Ishikawa (cell line): Measurements from ENCODE around the gene SUPT20H.

Experiments
- CEBPB ChIP-seq: IDR thresholded peaks from 2 replicates; pipeline ENCODE4 v1.6.1; 2012
- CREB1 ChIP-seq: IDR thresholded peaks from 2 replicates; pipeline ENCODE4 v1.6.1; 2012; ENCODE audit warnings: low read depth
- EGR1 ChIP-seq: IDR thresholded peaks from 2 replicates; pipeline ENCODE4 v1.6.1; 2012
- EP300 ChIP-seq: IDR thresholded peaks from 2 replicates; pipeline ENCODE4 v1.6.1; 2012; ENCODE audit warnings: borderline replicate concordance
- FOXM1 ChIP-seq: IDR thresholded peaks from 2 replicates; pipeline ENCODE4 v1.6.1; 2012; ENCODE audit warnings: low read depth, borderline replicate concordance
- MAX ChIP-seq: IDR thresholded peaks from 2 replicates; pipeline ENCODE4 v1.6.1; 2012
- NFIC ChIP-seq: IDR thresholded peaks from 2 replicates; pipeline ENCODE4 v1.6.1; 2012
- RAD21 ChIP-seq: IDR thresholded peaks from 2 replicates; pipeline ENCODE4 v1.6.1; 2012; ENCODE audit warnings: low read depth
- TAF1 ChIP-seq: IDR thresholded peaks from 2 replicates; pipeline ENCODE4 v1.6.1; 2012; ENCODE audit warnings: low read depth, mild to moderate bottlenecking
- TCF12 ChIP-seq: IDR thresholded peaks from 2 replicates; pipeline ENCODE4 v1.6.1; 2012; ENCODE audit warnings: low read depth
- TEAD4 ChIP-seq: IDR thresholded peaks from 2 replicates; pipeline ENCODE4 v1.6.1; 2012
- YY1 ChIP-seq: IDR thresholded peaks from 2 replicates; pipeline ENCODE4 v1.6.1; 2012; ENCODE audit warnings: low read depth
- ZBTB7A ChIP-seq: IDR thresholded peaks from 2 replicates; pipeline ENCODE4 v1.6.1; 2012; ENCODE audit warnings: low read depth
- TF ChIP-seq, protein P1 (sequence below): IDR thresholded peaks from 2 replicates; pipeline ENCODE4 v1.6.1; 2012
- TF ChIP-seq, protein P2 (sequence below): IDR thresholded peaks from 2 replicates; pipeline ENCODE4 v1.6.1; 2012; ENCODE audit warnings: low read depth, mild to moderate bottlenecking

The SUPT20H gene

GRCh38 chr13:37106642-37107041, 47.2 kb upstream of the SUPT20H start:
- no peak for TF ChIP-seq EGR1
- TF ChIP-seq TAF1 = no peak
- TF ChIP-seq, protein P1, sequence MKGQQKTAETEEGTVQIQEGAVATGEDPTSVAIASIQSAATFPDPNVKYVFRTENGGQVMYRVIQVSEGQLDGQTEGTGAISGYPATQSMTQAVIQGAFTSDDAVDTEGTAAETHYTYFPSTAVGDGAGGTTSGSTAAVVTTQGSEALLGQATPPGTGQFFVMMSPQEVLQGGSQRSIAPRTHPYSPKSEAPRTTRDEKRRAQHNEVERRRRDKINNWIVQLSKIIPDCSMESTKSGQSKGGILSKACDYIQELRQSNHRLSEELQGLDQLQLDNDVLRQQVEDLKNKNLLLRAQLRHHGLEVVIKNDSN = no peak
- no peak for TF ChIP-seq FOXM1
- no peak for TF ChIP-seq CREB1
- TF ChIP-seq YY1 = no peak
- TF ChIP-seq ZBTB7A = no peak
- TF ChIP-seq NFIC = no peak
- TF ChIP-seq RAD21 = no peak

- TF ChIP-seq MAX (no peak), CEBPB (no peak), RAD21 (no peak), TAF1 (no peak), EGR1 (no peak), TCF12 (no peak), NFIC (no peak), FOXM1 (no peak), EP300 (no peak), TEAD4 (no peak), ZBTB7A (no peak), YY1 (no peak), CREB1 (no peak)
- TF ChIP-seq, protein P1 = no peak
- TF ChIP-seq, protein P2, sequence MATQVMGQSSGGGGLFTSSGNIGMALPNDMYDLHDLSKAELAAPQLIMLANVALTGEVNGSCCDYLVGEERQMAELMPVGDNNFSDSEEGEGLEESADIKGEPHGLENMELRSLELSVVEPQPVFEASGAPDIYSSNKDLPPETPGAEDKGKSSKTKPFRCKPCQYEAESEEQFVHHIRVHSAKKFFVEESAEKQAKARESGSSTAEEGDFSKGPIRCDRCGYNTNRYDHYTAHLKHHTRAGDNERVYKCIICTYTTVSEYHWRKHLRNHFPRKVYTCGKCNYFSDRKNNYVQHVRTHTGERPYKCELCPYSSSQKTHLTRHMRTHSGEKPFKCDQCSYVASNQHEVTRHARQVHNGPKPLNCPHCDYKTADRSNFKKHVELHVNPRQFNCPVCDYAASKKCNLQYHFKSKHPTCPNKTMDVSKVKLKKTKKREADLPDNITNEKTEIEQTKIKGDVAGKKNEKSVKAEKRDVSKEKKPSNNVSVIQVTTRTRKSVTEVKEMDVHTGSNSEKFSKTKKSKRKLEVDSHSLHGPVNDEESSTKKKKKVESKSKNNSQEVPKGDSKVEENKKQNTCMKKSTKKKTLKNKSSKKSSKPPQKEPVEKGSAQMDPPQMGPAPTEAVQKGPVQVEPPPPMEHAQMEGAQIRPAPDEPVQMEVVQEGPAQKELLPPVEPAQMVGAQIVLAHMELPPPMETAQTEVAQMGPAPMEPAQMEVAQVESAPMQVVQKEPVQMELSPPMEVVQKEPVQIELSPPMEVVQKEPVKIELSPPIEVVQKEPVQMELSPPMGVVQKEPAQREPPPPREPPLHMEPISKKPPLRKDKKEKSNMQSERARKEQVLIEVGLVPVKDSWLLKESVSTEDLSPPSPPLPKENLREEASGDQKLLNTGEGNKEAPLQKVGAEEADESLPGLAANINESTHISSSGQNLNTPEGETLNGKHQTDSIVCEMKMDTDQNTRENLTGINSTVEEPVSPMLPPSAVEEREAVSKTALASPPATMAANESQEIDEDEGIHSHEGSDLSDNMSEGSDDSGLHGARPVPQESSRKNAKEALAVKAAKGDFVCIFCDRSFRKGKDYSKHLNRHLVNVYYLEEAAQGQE = no peak
These were observed 45.8 kb upstream of the SUPT20H start, which contains the start of gene CSNK1A1L for GRCh38 chr13:37105251-37105714. CSNK1A1L (minus strand) TSS chr13:37105664; CDS start chr13:37105256, 408 bp downstream.

- no peak for TF ChIP-seq MAX
- TF ChIP-seq FOXM1 = no peak
- no peak for TF ChIP-seq CEBPB
- no peak for TF ChIP-seq TCF12
- TF ChIP-seq, protein P2 = no peak
- TF ChIP-seq, protein P1 = no peak
- no peak for TF ChIP-seq RAD21
- TF ChIP-seq EP300 = no peak
- TF ChIP-seq YY1 = no peak
- TF ChIP-seq EGR1 = no peak
- TF ChIP-seq NFIC = no peak
- no peak for TF ChIP-seq TAF1
- TF ChIP-seq CREB1 = no peak
- TF ChIP-seq TEAD4 = no peak
These were observed 43.4 kb upstream of the SUPT20H start for GRCh38 chr13:37102896-37103295.

- TF ChIP-seq, protein P1 = no peak
- TF ChIP-seq TAF1 = no peak
- TF ChIP-seq TEAD4 = no peak
- no peak for TF ChIP-seq TCF12
- TF ChIP-seq CREB1 = no peak
- no peak for TF ChIP-seq RAD21
- TF ChIP-seq EP300 = no peak
- no peak for TF ChIP-seq NFIC
- no peak for TF ChIP-seq ZBTB7A
- TF ChIP-seq, protein P2 = no peak
- no peak for TF ChIP-seq CEBPB
These were observed 41.7 kb upstream of the SUPT20H start for GRCh38 chr13:37101201-37101600.
